Cardiac fibroblast (primary cell): ENCODE data around the gene NKAIN2.

Experiments used
- DNase-seq, 2 donors: peaks; one replicate each; pipeline versions ENCODE4 v3.0.0 to v3.0.0-alpha.2; 2010; ENCODE audit warnings: low read depth in 2 of 2
- H3K4me3 ChIP-seq, 2 donors: replicated peaks in 1 of 2; 1 replicate in 1 of 2; 2 replicates in 1 of 2; pipeline ENCODE4 v1.5.1; 2011; ENCODE audit warnings: low read depth in 2 of 2, low read length in 2 of 2, mild to moderate bottlenecking in 2 of 2, moderate library complexity in 1 of 2
- CTCF ChIP-seq: IDR thresholded peaks from one replicate; pipeline ENCODE4 v1.5.1; 2011; ENCODE audit warnings: low read depth, mild to moderate bottlenecking, low read length, inconsistent platforms

Gene NKAIN2

DNA sequence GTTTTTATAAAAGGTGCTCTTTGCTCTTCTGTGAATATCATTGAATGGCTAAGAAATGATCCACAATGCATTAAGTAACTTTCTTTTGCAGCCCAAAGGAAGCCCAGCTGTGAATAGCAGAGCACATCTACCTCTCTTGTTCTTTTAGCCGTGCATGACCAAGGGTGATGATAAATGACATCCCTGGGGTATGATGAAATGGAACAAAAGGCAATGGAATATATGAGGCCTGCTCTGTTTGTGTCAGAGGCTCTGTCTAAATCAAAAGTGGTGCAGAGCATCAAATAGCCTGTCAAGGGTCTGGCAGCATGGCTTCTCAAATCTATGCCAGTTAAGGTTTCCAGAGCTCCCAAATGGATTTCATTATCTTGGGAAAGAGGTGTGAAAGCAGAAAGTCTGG is 796.0 kb downstream of the NKAIN2 start:
- H3K4me3 ChIP-seq = no peak overlapping the region
- no peak for DNase-seq
- no peak for TF ChIP-seq CTCF

DNA sequence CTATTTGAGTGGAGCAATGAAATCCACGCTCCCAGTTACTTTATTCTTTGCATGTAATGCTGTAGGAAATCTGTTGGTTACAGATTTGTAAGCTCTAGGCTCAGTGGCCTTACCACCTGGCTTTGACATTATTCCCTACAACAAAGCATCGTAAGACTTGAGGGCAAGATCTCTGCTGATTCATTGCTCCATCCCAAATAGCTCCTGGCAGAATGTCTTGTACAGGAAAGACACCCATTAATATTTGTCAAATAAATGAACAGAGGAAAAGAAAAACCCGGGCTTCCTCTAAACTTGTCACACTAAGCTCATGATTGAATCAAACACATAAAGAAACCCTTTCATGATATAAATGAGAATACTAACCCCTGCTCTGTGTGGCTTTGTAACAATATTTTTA is 801.1 kb downstream of the NKAIN2 start:
- DNase-seq = no peak
- TF ChIP-seq CTCF = no peak
- H3K4me3 ChIP-seq = no peak overlapping the region

- TF ChIP-seq CTCF = no peak
- no peak overlapping the region for H3K4me3 ChIP-seq
- no peak for DNase-seq
These were observed 803.5 kb downstream of the NKAIN2 start for GRCh38 chr6:124607119-124607627.

DNA sequence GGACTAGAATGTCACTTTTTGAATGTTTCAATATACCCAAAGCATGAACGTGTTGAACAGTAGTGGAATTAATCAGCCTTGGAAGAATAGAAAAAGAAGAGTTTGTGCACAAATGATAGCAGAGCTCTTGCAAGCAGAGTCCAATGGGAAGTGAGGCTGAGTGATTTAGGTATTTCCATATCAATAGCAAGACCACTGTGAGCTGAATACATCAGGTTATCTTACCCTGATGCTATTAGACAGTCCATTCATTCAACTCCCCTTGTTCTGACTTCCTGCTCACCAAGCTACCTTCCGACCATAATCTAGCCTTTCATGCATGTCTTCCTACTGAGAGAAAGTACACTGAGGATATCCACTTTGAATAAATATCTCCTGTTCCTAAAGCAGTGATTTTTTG is 809.4 kb downstream of the NKAIN2 start:
- DNase-seq = no peak
- no peak for TF ChIP-seq CTCF
- H3K4me3 ChIP-seq = no peak overlapping the region

GRCh38 chr6:124622351-124622750 is 818.7 kb downstream of the NKAIN2 start:
- no peak overlapping the region for H3K4me3 ChIP-seq
- TF ChIP-seq CTCF = no peak
- no peak for DNase-seq

- TF ChIP-seq CTCF = no peak
- H3K4me3 ChIP-seq = no peak overlapping the region
- DNase-seq = no peak
These were observed 830.0 kb downstream of the NKAIN2 start for GRCh38 chr6:124633655-124634054.

GRCh38 chr6:124640432-124640831 is 836.8 kb downstream of the NKAIN2 start:
- no peak for TF ChIP-seq CTCF
- DNase-seq = no peak
- no peak overlapping the region for H3K4me3 ChIP-seq
